Neuronal stem cell (in vitro differentiated cells): ENCODE data around the gene CNPY4.

Source experiments
- DNase-seq: peaks from one replicate; pipeline ENCODE4 v3.0.0-alpha.2; 2013; ENCODE audit warnings: low spot score
- H2AFZ ChIP-seq: one replicate; pipeline ENCODE4 v1.6.1; 2013; ENCODE audit warnings: mild to moderate bottlenecking, low read length, inconsistent platforms
- H2AK5ac ChIP-seq: 2 replicates; pipeline ENCODE4 v1.6.1; 2013; ENCODE audit warnings: low read depth, mild to moderate bottlenecking, inconsistent platforms, low read length, moderate library complexity, mixed read lengths
- H2BK120ac ChIP-seq: 2 replicates; pipeline ENCODE4 v1.6.1; 2013; ENCODE audit warnings: low read depth, mild to moderate bottlenecking, inconsistent platforms, low read length, moderate library complexity, mixed read lengths
- H2BK12ac ChIP-seq: one replicate; pipeline ENCODE4 v1.6.1; 2013; ENCODE audit warnings: low read length, inconsistent platforms
- H2BK15ac ChIP-seq: 2 replicates; pipeline ENCODE4 v1.6.1; 2013; ENCODE audit warnings: mild to moderate bottlenecking, low read length, inconsistent platforms, mixed read lengths
- H2BK5ac ChIP-seq: one replicate; pipeline ENCODE4 v1.6.1; 2013; ENCODE audit warnings: inconsistent platforms, mild to moderate bottlenecking, low read length, moderate library complexity
- H3K14ac ChIP-seq: one replicate; pipeline ENCODE4 v1.6.1; 2013; ENCODE audit warnings: low read length, inconsistent platforms
- H3K18ac ChIP-seq: 2 replicates; pipeline ENCODE4 v1.6.1; 2013; ENCODE audit warnings: low read length, inconsistent platforms
- H3K23ac ChIP-seq: 2 replicates; pipeline ENCODE4 v1.6.1; 2013; ENCODE audit warnings: low read depth, mild to moderate bottlenecking, mixed read lengths, low read length, inconsistent platforms; ENCODE audit not compliant: poor library complexity
- H3K27ac ChIP-seq: replicated peaks from 3 replicates; pipeline ENCODE4 v1.5.1; 2013; ENCODE audit warnings: low read length, inconsistent platforms
- H3K27me3 ChIP-seq, 3 experiments: 2 replicates each; pipeline ENCODE4 v1.6.1; 2013; ENCODE audit warnings: low read length in 3 of 3, mild to moderate bottlenecking in 2 of 3, inconsistent platforms in 1 of 3, low read depth in 1 of 3, mixed read lengths in 1 of 3, moderate library complexity in 1 of 3; ENCODE audit not compliant: control insufficient read depth in 3 of 3, insufficient read depth in 3 of 3
- H3K36me3 ChIP-seq, 2 donors: replicated peaks in 1 of 2; 2 replicates each; pipeline ENCODE4 v1.6.1; 2013; ENCODE audit warnings: low read length in 2 of 2; ENCODE audit not compliant: control insufficient read depth in 2 of 2, insufficient read depth in 2 of 2
- H3K4ac ChIP-seq: 2 replicates; pipeline ENCODE4 v1.6.1; 2013; ENCODE audit warnings: inconsistent platforms, mild to moderate bottlenecking, low read length, moderate library complexity
- H3K4me1 ChIP-seq, 2 donors: 1 replicate in 1 of 2; 2 replicates in 1 of 2; pipeline ENCODE4 v1.6.1; 2013; ENCODE audit warnings: low read length in 2 of 2, low read depth in 1 of 2; ENCODE audit not compliant: control insufficient read depth in 2 of 2, insufficient read depth in 1 of 2
- H3K4me2 ChIP-seq: one replicate; pipeline ENCODE4 v1.6.1; 2013; ENCODE audit warnings: mild to moderate bottlenecking, low read length, inconsistent platforms; ENCODE audit not compliant: insufficient read depth, poor library complexity, severe bottlenecking
- H3K4me3 ChIP-seq, 2 donors: 2 replicates each; pipeline ENCODE4 v1.5.1; 2013; ENCODE audit warnings: low read length in 2 of 2, mild to moderate bottlenecking in 2 of 2, inconsistent platforms in 1 of 2, moderate library complexity in 1 of 2
- H3K79me1 ChIP-seq: one replicate; pipeline ENCODE4 v1.6.1; 2013; ENCODE audit warnings: low read depth, mild to moderate bottlenecking, inconsistent platforms, low read length, moderate library complexity
- H3K9ac ChIP-seq: one replicate; pipeline ENCODE4 v1.6.1; 2013; ENCODE audit warnings: mild to moderate bottlenecking, low read depth, low read length, inconsistent platforms; ENCODE audit not compliant: poor library complexity
- H3K9me3 ChIP-seq, 2 donors: replicated peaks in 1 of 2; 2 replicates each; pipeline versions ENCODE3 to v1.6.1; 2013; ENCODE audit warnings: low read length in 2 of 2, mild to moderate bottlenecking in 2 of 2, inconsistent platforms in 1 of 2, low read depth in 1 of 2, mixed read lengths in 1 of 2, moderate library complexity in 1 of 2; ENCODE audit not compliant: control insufficient read depth in 2 of 2, insufficient read depth in 1 of 2
- H4K8ac ChIP-seq: one replicate; pipeline ENCODE4 v1.6.1; 2013; ENCODE audit warnings: low read depth, mild to moderate bottlenecking, inconsistent platforms, low read length, moderate library complexity
- H4K91ac ChIP-seq: one replicate; pipeline ENCODE4 v1.6.1; 2013; ENCODE audit warnings: low read length, low read depth, mild to moderate bottlenecking, inconsistent platforms; ENCODE audit not compliant: poor library complexity
- WGBS, 2 donors: extraction: QIAGEN DNeasy Blood & Tissue Kit; methylation state at CpG; one replicate each; pipeline ENCODE4 v1.1.7; 2013; ENCODE audit warnings: missing lambda C conversion rate in 2 of 2, mixed read lengths in 1 of 2; ENCODE audit not compliant: insufficient read length in 2 of 2, insufficient replicate concordance in 1 of 2; ENCODE audit errors: extremely low coverage in 2 of 2; 5-methylcytosine and 5-hydroxymethylcytosine counted together
- small RNA-seq: library from polyadenylated mRNA; stranded (forward); fragments of <200 nt; extraction: miRNeasy Mini kit (QIAGEN cat#:217004); gene quantifications from one replicate; pipeline ENCODE3, GENCODE V24; 2013; ENCODE audit not compliant: insufficient read depth

The CNPY4 gene

GRCh38 chr7:100173806-100174495 is 54.5 kb downstream of the CNPY4 start:
- H3K9ac ChIP-seq: no peak overlapping the region
- H3K14ac ChIP-seq: no peak overlapping the region

GRCh38 chr7:100174582-100174981 is 55.1 kb downstream of the CNPY4 start:
- no peak overlapping the region for H2BK15ac ChIP-seq
- no peak overlapping the region for H3K27ac ChIP-seq
- no peaks in the 10 kb centered on the region for H3K9me3 ChIP-seq
- H3K4me3 ChIP-seq: no peak overlapping the region
- H3K4ac ChIP-seq: no peak overlapping the region
- peaks cover 8 to 47% of the 10 kb centered on the region in 2 donors for H3K36me3 ChIP-seq
- H4K91ac ChIP-seq: no peak overlapping the region
- no peak overlapping the region for H3K14ac ChIP-seq
- no peak overlapping the region for H2AFZ ChIP-seq
- H3K23ac ChIP-seq: no peak overlapping the region
- peaks cover 14 to 15% of the 10 kb centered on the region in 2 donors for H3K4me1 ChIP-seq
- WGBS, 2 donors: no CpG with 5 or more reads among the region's 5 CpGs
- no peak overlapping the region for H2BK120ac ChIP-seq
- no peak overlapping the region for H2BK12ac ChIP-seq
- peaks cover 2% of the 10 kb centered on the region for H3K79me1 ChIP-seq
- H3K27me3 ChIP-seq: peaks cover 0 to 18% (median 0%) of the 10 kb centered on the region in 3 experiments
- H3K9ac ChIP-seq: no peak overlapping the region
- no peak overlapping the region for H3K4me2 ChIP-seq
- H3K18ac ChIP-seq: no peak overlapping the region
- DNase-seq: no peak
- H4K8ac ChIP-seq: no peak overlapping the region
- no peak overlapping the region for H2BK5ac ChIP-seq
- no peak overlapping the region for H2AK5ac ChIP-seq

More at GRCh38 chr7:100173806-100174495, 54.5 kb downstream of the CNPY4 start:
- Histone ChIP-seq H3K4me3 (no peak overlapping the region), H2AK5ac (no peak overlapping the region), H2BK15ac (no peak overlapping the region), H3K23ac (peak overlapping the region; percentile 25), H3K27me3 (peaks cover 0 to 18% (median 0%) of the 10 kb centered on the region in 3 experiments), H2BK12ac (no peak overlapping the region), H3K9me3 (no peaks in the 10 kb centered on the region), H3K27ac (no peak overlapping the region), H3K18ac (no peak overlapping the region), H2BK120ac (no peak overlapping the region), H2AFZ (no peak overlapping the region), H3K36me3 (peaks cover 8 to 51% of the 10 kb centered on the region in 2 donors), H3K4ac (no peak overlapping the region), H4K8ac (no peak overlapping the region), H3K4me1 (peaks cover 14 to 15% of the 10 kb centered on the region in 2 donors), H3K79me1 (peaks cover 2% of the 10 kb centered on the region), H4K91ac (no peak overlapping the region), H3K4me2 (no peak overlapping the region), H2BK5ac (no peak overlapping the region)
- DNase-seq: no peak
- no CpG with 5 or more reads among the region's 11 CpGs for WGBS, 2 donors

Small RNA genes within 50 kb of the gene (small RNA-seq; reads per million reads assigned to genes)
- 4,127 reads per million, percentile 100 among the genes with 10 or more reads in this experiment for gene MIR106B
- 59,943 reads per million, percentile 100 among the genes with 10 or more reads in this experiment for gene MIR25
- 20,973 reads per million, percentile 100 among the genes with 10 or more reads in this experiment for gene MIR93
